ENCODE measurements around the gene KIF9.
"Not testable (repeated sequence)": the region's sequence is repeated elsewhere in the genome, so short reads cannot be mapped to it uniquely, and the experiment has no call there.

The KIF9 gene

GRCh38 chr3:47295322-47295721, 12.7 kb upstream of the KIF9 start:
- DNase-seq (ENCODE audit: low read depth in 2 of 2) = no peak

DNA sequence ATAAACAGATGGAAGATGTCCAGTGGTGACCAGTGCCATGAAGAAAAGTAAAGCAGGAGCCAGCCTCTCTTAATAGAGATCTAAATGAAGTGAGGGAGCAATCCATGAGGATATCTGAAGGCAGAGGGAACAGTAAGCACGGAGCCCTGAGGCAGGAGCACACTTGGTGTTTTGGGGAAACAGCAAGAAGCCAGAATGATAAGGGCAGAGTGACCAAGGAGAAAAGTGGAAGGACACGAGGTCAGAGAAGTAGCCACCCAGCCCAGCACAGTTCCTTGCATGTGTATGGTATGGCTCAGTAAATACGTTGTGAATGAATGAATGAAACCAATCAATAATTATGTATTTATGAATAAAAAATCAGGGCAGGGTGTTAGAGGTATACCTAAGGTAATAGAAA, 11.8 kb upstream of the KIF9 start:
- no peak for DNase-seq (ENCODE audit: low read depth in 2 of 2)

DNA sequence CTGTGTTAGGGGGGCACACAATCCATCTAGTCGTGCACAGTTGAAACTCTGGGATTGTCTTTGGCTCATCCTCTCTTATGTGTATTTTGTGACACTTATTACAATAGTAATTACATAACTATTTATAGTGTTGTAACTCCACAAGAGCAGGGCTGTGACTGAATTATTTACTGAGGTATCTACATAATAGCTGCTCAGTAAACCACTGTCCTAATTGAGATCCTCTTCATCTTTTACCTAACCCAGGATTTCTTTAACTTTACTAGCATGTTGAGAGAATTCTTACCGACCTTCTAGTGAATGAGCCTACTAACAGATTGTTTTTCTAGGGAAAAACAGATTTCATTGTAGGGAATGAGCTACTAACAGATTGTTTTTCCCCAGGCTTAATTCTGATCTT, 11.2 kb upstream of the KIF9 start:
- no peak for DNase-seq (ENCODE audit: low read depth in 2 of 2)

DNA sequence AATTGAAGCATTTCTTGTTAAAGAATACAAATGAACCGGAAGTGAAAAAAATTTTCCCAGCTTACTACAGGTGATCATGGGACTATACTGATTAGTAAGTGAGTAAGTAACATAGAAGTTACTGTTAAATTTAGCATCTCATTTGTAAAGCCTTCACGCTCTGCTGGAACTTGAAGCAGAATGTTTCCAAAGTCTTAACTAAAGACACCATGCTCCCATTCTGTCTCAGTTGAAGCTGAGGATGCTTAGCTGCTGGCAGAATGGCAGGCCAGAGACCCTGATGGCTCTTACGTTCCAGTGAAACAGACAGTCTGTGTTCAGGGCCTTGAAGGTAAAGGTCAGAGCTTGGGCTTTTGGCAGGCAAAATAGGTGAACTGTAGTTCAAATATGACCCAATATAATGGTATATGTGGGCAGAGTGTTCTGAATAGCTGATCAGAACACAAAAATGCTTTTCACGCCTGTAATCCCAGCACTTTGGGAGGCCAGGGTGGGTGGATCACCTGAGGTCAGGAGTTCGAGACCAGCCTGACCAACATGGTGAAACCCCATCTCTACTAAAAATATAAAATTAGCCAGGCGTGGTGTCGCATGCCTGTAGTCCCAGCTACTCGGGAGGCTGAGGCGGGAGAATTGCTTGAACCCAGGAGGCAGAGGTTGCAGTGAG, 9.3 kb upstream of the KIF9 start:
- DNase-seq (ENCODE audit: low read depth in 2 of 2) = not testable (repeated sequence)

DNA sequence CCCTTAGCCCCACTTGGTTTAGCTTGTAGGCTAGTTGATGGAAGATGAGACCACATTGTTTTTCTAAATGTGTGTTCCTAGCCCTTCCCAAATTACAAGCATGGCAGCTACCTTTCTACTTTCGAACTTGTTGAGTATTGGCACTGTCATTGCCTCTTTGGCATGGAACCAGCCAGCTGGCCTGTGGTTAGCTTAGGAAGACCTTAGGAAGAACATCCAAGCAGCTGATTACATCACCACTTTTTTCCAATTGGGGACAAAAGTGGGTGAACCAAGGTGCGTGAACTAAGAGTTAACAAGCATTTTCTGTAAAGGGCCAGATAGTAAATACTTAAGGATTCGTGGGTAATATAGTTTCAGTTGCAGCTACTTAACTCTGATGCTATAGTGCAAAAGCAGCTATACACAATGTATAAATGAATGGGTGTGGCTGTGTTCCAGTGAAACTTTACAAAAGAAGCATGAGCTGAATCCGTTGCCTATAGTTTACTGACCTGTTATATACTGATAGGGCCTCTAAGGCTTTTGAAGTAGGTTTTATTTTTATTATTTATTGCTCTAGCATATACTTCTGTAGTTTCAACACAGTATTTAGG, 8.7 kb upstream of the KIF9 start:
- no peak for DNase-seq (ENCODE audit: low read depth in 2 of 2)

DNA sequence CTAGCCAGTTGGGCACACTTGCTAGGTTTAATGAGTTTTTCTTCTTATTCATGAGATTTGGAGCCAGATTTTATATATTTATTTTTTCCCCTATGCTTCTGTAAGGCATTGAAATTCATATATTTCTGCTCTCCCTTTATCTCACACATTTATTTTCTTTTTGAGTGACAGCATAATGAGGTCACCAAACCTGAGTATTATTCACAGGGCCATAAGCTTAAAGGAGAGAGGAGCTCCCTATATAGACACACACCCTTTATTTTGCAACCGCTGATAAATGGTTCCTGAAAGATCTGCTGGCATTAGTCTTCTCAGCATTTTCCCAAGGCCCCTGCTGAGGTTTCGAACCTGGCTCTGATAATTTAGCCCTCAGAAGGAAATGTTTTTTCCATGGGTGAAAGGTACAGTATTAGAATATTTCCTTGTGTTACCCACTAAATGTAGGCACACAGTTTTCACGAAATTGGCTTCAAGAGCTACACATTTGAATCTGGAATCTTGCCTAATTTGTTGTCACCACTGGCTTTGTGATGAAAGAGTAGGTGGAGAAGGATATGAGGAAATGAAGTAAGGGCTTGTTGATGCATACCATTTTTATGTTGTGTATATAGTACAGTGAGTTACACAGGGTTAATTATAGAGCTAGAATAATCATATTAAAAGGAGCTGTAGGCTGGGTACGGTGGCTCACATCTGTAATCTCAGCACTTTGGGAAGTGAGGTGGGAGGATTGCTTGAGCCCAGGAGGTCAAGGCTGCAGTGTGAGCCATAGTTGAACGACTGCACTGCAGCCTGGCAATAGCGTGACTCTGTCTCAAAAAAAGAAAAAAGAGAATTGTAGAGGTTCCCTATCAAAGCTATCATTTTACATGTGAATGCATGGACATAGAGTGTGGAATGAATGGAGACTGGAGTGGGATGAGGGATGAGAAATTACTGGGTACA, 6.6 kb upstream of the KIF9 start:
- no peak for DNase-seq (ENCODE audit: low read depth in 2 of 2)

DNA sequence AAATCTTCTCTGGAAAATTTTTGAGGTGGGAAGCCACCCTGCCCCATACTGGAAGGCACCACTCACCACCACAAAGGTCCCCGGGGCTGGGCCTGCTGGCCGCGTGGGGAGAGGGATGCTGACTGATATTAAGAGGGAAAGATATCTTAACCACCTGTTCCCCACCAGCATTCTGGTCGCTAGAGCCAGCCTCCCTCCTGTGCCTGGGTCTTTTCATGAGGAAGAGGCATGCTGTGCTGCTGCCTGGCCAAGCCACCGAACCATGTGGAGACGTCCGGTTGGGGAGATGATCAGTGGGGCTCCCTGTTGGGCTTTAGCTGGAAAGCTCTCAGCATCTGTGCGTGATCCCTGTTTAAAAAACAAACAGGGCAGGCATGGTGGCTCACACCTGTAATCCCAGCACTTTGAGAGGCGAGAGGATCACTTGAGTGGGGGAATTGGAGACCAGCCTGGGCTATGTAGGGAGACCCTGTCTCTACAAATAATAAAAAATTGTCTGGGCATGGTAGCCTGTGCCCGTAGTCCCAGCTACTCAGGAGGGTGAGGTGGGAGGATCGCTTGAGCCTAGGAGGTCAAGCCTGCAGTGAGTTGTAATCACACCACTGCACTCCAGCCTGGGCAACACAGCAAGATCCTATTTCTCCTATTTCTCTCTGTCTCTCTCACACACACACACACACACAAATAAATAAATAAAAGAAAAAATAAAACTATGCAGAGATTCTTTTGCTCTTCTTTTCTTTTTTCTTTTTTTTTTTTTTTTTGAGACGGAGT, 1.2 kb upstream of the KIF9 start:
- DNase-seq (ENCODE audit: low read depth in 2 of 2) = no peak

- no peak for DNase-seq (ENCODE audit: low read depth in 2 of 2)
These were observed 566 bp upstream of the KIF9 start for GRCh38 chr3:47283193-47283537.

DNA sequence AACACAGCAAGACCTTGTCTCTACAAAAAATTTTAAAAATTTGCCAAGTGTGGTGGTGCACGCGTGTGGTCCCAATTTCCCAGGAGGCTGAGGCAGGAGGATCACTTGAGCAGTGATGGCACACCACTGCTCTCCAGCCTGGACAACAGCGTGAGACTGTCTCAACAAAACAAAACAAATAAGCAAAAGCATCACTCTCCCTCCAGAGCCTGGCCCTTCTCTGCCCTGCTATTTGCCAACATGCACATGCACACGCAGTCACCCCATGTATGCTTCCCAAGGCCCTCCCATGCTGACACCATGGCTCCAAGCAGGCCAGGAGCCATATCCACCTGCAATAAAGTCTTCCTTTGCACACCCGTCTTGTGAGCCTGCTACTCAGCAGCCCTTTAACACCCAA, 2.1 kb downstream of the KIF9 start:
- DNase-seq (ENCODE audit: low read depth in 2 of 2) = no peak

- no peak for DNase-seq (ENCODE audit: low read depth in 2 of 2)
These were observed 6.0 kb downstream of the KIF9 start for GRCh38 chr3:47276558-47276957.

GRCh38 chr3:47274652-47275051, 7.9 kb downstream of the KIF9 start:
- no peak for DNase-seq (ENCODE audit: low read depth in 2 of 2)

DNA sequence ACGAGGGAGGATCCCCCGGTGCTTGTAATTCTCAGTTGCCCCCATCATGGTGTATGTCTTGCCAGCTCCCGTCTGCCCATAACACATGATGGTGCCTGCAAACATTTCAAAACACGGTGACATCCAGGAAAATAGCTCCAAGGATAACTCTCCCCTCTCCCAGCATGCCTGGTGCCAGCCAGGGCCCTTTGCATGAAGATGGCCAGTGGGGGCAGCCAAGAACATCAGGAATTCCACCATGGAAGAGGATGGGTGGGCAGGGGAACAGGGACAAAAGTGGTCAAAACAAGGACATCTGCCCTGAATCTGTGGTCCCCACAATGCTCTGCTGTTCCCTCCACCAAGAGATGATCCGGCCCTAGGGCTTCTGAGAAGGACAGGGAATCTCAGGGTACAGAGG, 9.0 kb downstream of the KIF9 start:
- no peak for DNase-seq (ENCODE audit: low read depth in 2 of 2)

DNA sequence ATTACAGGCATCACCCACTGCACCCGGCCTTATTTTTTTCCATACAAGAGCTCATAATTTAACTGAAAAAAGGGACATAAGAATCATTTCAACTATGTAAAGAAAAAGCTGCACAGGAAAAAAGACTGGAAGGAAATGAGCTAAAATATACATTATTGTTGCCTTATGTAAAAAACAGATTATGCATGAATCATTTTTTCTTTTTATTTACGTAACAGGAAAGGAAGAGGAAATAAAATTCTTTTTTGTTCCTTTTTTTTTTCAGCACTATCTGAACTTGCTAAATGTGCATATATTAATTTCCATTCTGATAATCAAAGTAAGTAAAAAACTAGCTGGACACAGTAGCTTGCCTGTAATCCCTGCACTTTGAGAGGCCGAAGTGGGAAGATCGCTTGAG, 12.1 kb downstream of the KIF9 start:
- DNase-seq (ENCODE audit: low read depth in 2 of 2) = no peak

DNA sequence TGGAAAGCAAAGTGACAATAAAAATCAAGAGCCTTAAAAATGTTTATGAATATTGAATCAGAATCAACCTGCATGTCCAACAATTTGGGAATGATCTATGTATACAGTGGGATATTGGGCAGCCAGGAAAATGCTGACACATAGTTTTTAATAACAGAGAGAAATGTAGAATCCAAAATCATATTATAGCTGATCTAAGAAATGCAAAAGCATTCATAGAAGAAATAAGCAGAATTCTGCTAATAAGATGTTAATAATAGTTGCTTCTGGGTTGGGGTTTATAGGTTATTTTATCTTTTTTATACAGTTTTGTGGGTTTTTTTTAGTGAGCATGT, 15.1 kb downstream of the KIF9 start:
- no peak for DNase-seq (ENCODE audit: low read depth in 2 of 2)

DNA sequence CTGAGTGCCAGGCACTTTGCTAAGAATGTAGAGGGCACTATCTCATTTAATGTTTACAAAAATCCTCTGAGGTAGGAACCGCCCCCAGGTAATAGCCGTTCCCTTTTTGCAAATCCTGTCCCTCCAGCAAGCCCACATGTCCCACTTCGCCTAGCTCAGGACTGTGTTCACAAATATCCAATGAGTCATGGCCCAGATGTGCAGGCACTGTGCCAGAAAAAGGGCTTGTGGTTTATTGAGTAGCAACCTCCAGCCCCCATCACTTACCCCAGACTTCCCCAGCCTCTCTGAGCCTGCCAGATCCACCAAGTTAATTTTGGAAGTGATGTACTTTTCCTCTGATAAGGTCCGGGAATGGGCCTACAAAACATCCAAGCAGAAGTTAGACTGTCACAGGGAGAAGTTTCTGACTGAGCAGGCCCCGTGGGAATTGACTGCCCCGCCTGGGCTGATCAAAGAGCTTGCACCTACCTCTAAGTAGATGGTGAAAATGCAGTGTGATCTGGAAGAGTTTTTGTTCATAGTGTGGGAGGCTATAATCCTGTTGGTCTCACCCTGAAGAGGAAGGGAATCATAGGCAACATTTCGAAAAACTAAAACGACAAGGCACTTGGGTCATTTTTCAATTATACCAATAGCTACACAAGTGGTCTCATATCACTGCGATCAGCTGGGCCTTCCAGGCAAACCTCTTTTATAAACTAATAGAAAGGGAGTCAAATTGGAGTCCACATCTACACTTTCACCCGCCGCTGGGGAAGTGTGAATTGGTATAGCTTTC, 15.7 kb downstream of the KIF9 start:
- DNase-seq (ENCODE audit: low read depth in 2 of 2) = peak; percentile 15 to 31

DNA sequence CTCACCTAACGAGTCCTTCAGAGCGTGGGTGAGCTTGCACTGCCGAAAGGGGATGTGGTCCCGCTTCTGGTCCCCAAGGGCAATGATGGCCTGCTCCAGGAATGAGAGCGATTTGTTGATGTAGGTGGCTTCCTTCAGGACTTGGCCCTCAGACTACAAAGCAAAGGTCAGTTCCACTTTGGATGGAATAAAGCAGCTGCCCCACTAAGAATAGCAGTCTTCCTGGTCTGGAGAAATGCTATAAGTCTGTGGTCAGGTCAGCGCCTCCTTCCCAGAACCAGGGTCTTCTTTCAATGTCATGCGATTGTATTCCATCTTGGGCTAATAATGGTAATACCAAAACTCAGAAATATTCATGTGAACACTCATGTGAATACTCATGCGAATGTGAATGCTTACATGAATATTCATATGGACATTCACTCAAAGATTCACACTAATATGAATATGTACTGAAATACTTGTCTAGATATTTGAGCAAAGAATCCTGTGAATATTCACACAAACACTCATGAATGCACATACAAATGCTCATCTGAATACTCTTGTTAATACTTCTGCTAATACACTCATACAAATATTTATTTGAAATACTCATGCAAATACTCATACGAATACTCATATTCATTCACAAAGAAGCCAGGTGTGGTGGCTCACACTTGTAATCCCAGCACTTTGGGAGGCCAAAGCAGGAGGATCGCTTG, 16.7 kb downstream of the KIF9 start:
- no peak for DNase-seq (ENCODE audit: low read depth in 2 of 2)

GRCh38 chr3:47265008-47265407, 17.6 kb downstream of the KIF9 start:
- no peak for DNase-seq (ENCODE audit: low read depth in 2 of 2)

DNA sequence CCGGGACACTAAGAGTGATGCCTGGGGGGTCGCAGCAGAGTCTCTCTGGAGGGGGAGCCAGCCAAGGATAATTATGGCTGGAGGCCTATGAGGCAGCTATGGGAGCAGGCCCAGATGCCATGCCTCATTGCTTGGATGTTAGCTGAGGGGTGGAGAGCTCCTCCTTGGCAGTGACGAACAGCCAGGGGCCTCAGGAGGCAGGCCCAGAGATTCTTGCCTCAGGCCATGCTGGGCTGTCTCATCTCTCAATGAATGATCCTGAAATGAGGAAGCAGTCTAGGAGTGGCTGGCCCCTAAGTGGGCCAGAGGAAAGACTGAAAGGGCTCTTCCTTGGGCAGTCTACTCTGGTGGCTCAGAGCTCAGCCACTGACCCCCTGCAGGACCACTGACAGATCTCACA, 21.3 kb downstream of the KIF9 start:
- no peak for DNase-seq (ENCODE audit: low read depth in 2 of 2)

GRCh38 chr3:47260605-47261004, 22.0 kb downstream of the KIF9 start:
- no peak for DNase-seq (ENCODE audit: low read depth in 2 of 2)

- no peak for DNase-seq (ENCODE audit: low read depth in 2 of 2)
These were observed 23.5 kb downstream of the KIF9 start for GRCh38 chr3:47259114-47259513.

GRCh38 chr3:47256331-47256730, 26.3 kb downstream of the KIF9 start:
- not testable (repeated sequence) for DNase-seq (ENCODE audit: low read depth in 2 of 2)
